ENCODE measurements around the gene PCDHGA12. TPM values are rescaled to one million over a fixed set of nuclear protein-coding genes. Genes with fewer than 3 reads are reported as not detected.

Gene PCDHGA12
- total RNA-seq: 19.2 and 22.4 TPM in 2 replicates

GRCh38 chr5:141430332-141431113 lies at the start of gene PCDHGA12:
TSS of gene PCDHGA12 (plus strand) at chr5:141430507. CDS start at chr5:141430760, 253 bp downstream.

GRCh38 chr5:141382469-141383294 lies 47.6 kb upstream of the PCDHGA12 start, which contains the start of gene PCDHGA7:
TSS of gene PCDHGA7 (plus strand) at chr5:141382742. CDS start at chr5:141382900, 158 bp downstream.

DNA sequence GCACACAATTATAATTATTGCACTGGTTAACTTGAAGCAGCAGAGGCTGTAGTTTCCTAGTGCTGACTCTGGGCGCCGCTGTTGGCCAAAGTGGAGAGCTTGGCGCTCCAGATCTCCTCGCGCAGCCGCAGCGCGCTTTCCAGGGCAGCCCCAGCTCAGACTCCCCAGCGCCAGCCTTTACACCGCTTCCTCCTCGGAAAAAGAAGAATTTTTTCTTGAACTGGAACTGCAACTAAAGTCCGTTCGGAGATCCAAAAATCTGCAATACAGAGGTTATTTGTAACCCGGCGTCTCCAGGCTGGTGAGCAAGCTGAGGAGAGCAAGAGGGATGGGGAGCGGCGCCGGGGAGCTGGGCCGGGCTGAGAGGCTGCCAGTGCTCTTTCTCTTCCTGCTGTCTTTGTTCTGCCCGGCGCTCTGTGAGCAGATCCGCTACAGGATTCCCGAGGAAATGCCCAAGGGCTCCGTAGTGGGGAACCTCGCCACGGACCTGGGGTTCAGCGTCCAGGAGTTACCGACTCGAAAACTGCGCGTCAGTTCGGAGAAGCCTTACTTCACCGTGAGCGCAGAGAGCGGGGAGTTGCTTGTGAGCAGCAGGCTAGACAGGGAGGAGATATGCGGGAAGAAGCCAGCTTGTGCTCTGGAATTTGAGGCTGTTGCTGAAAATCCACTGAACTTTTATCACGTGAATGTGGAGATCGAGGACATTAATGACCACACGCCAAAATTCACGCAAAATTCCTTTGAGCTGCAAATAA lies 42.6 kb upstream of the PCDHGA12 start, which contains the start of gene PCDHGB4:
Gene PCDHGB4 (plus strand): TSS at position 142 of the 755 bp plus-strand sequence. CDS start 187 bp downstream, at position 329.

GRCh38 chr5:141392429-141393198 lies 37.7 kb upstream of the PCDHGA12 start, which contains the start of gene PCDHGA8:
TSS of gene PCDHGA8 (plus strand) at chr5:141392633. CDS start at chr5:141392814, 181 bp downstream.

GRCh38 chr5:141397756-141398551 lies 32.4 kb upstream of the PCDHGA12 start, which contains the start of gene PCDHGB5:
TSS of gene PCDHGB5 (plus strand) at chr5:141397947. CDS start at chr5:141398128, 181 bp downstream.

DNA sequence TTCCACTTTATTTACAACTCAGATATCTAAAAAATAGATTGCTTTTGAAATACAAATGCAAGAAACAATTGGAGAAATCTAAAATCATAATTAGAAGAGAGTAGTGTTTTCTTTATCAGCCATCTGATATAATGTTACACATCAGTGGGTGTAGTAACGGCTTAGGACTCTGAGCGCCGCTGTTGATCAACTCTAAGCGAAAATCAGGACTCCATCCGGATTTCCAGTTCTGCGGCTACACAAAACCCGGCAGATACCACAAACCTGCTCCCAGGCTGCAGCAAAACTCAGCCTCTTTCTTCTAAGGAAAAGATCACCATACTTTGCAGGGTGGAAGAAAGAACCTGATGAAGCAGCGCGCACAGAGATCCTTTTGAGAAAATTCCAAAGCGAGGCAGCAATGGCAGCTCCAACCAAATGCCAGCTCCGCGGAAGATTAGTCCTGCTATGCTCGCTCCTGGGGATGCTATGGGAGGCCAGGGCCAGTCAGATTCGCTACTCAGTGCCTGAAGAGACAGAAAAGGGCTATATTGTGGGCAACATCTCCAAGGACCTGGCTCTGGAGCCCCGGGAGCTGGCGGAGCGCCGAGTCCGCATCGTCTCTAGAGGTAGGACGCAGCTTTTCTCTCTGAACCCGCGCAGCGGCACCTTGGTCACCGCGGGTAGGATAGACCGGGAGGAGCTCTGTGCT lies 27.6 kb upstream of the PCDHGA12 start, which contains the start of gene PCDHGA9:
Gene PCDHGA9 (plus strand): TSS at position 226 of the 691 bp plus-strand sequence. CDS start 175 bp downstream, at position 401.

DNA sequence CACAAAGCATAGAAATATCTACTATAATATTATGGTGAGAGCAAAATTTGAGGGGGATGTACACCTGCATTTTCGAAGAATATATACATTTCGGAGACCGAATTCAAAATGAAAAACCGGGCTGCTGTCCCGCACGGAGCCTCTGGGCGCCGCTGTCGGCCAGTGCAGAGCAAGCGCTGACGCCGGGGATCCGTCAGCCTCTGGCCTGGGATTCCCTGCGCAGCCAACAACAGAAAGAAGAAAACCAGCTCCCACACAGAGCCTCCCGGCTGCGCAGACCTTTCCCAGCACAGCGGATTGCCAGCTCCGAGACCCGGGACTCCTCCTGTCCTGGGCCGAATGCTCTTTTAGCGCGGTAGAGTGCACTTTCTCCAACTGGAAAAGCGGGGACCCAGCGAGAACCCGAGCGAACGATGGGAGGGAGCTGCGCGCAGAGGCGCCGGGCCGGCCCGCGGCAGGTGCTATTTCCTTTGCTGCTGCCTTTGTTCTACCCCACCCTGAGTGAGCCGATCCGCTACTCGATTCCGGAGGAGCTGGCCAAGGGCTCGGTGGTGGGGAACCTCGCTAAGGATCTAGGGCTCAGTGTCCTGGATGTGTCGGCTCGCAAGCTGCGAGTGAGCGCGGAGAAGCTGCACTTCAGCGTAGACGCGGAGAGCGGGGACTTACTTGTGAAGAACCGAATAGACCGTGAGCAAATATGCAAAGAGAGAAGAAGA lies 22.4 kb upstream of the PCDHGA12 start, which contains the start of gene PCDHGB6:
Gene PCDHGB6 (plus strand): TSS at position 232 of the 716 bp plus-strand sequence. CDS start 182 bp downstream, at position 414.

GRCh38 chr5:141412854-141413539 lies 17.3 kb upstream of the PCDHGA12 start, which contains the start of gene PCDHGA10:
TSS of gene PCDHGA10 (plus strand) at chr5:141412987. CDS start at chr5:141413176, 189 bp downstream.

GRCh38 chr5:141417494-141418172 lies 12.7 kb upstream of the PCDHGA12 start, which contains the start of gene PCDHGB7:
TSS of gene PCDHGB7 (plus strand) at chr5:141417677. CDS start at chr5:141417860, 183 bp downstream.

DNA sequence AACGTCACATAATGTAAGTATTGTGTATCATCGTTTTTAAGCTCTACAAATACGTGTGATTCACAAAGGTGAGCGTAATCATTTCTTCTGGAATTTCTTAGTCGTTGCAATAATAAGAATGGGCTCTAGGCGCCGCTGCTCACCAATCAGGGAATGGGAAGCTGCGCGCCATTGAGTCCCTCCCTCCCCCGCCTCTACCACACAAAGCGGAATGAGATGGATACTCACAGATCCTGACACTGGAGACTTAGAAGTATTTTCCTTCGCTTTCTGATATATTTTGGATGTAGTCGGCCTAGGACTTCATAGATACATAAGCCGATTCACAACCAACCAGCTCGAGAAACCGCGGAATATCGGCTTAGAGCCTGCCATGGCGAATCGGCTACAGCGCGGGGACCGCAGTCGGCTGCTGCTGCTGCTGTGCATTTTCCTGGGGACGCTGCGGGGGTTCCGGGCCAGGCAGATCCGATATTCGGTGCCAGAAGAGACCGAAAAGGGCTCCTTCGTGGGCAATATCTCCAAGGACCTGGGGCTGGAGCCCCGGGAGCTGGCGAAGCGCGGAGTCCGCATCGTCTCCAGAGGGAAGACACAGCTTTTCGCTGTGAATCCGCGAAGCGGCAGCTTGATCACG lies 9.3 kb upstream of the PCDHGA12 start, which contains the start of gene PCDHGA11:
Gene PCDHGA11 (plus strand): TSS at position 197 of the 634 bp plus-strand sequence. CDS start 177 bp downstream, at position 374.

GRCh38 chr5:141475625-141476131 lies 45.4 kb downstream of the PCDHGA12 start, which contains the start of gene PCDHGC3:
TSS of gene PCDHGC3 (plus strand) at chr5:141475966. CDS start at chr5:141476117, 151 bp downstream.

Other genes with a start within 250 kb of the PCDHGA12 start
- 0.20 and 0.37 TPM in 2 replicates for gene PCDHB16, start 248.1 kb upstream of the PCDHGA12 start, total RNA-seq
- gene PCDHB9, start 243.3 kb upstream of the PCDHGA12 start, total RNA-seq: under 0.01 TPM in 2 replicates
- under 0.01 TPM in 2 replicates for gene PCDHB10, start 238.2 kb upstream of the PCDHGA12 start, total RNA-seq
- 0.37 TPM in 1 of 2 replicates, not detected in the other for gene PCDHB11, start 230.9 kb upstream of the PCDHGA12 start, total RNA-seq
- gene PCDHB12, start 221.8 kb upstream of the PCDHGA12 start, total RNA-seq: not detected in 2 replicates
- gene PCDHB13, start 216.6 kb upstream of the PCDHGA12 start, total RNA-seq: under 0.01 TPM in 2 replicates
- gene PCDHB14, start 207.2 kb upstream of the PCDHGA12 start, total RNA-seq: under 0.01 and 0.20 TPM in 2 replicates
- under 0.01 TPM in 1 of 2 replicates, not detected in the other for gene PCDHB15, start 185.1 kb upstream of the PCDHGA12 start, total RNA-seq
- 0.37 and 0.39 TPM in 2 replicates for gene SLC25A2, start 126.5 kb upstream of the PCDHGA12 start, total RNA-seq
- 33.1 and 40.5 TPM in 2 replicates for gene TAF7, start 109.7 kb upstream of the PCDHGA12 start, total RNA-seq
- 0.37 and 0.59 TPM in 2 replicates for gene PCDHGA1, start 100.0 kb upstream of the PCDHGA12 start, total RNA-seq
- gene PCDHGA2, start 91.7 kb upstream of the PCDHGA12 start, total RNA-seq: 1.4 and 1.5 TPM in 2 replicates
- gene PCDHGA3, start 86.7 kb upstream of the PCDHGA12 start, total RNA-seq: 0.73 and 1.2 TPM in 2 replicates
- 0.73 and 1.2 TPM in 2 replicates for gene PCDHGB1, start 80.4 kb upstream of the PCDHGA12 start, total RNA-seq
- gene PCDHGA4, start 75.5 kb upstream of the PCDHGA12 start, total RNA-seq: 1.5 and 3.5 TPM in 2 replicates
- gene PCDHGB2, start 70.5 kb upstream of the PCDHGA12 start, total RNA-seq: 1.1 and 2.0 TPM in 2 replicates
- gene PCDHGA5, start 66.3 kb upstream of the PCDHGA12 start, total RNA-seq: 0.73 and 1.2 TPM in 2 replicates
- 2.2 and 2.9 TPM in 2 replicates for gene PCDHGB3, start 60.3 kb upstream of the PCDHGA12 start, total RNA-seq
- gene PCDHGA6, start 56.6 kb upstream of the PCDHGA12 start, total RNA-seq: 2.2 and 2.9 TPM in 2 replicates
- 1.8 and 2.5 TPM in 2 replicates for gene PCDHGA7, start 47.8 kb upstream of the PCDHGA12 start, total RNA-seq
- 5.9 and 8.8 TPM in 2 replicates for gene PCDHGB4, start 42.8 kb upstream of the PCDHGA12 start, total RNA-seq
- gene PCDHGA8, start 37.9 kb upstream of the PCDHGA12 start, total RNA-seq: 1.5 and 1.8 TPM in 2 replicates
- 8.8 and 12.1 TPM in 2 replicates for gene PCDHGB5, start 32.6 kb upstream of the PCDHGA12 start, total RNA-seq
- 2.9 and 4.3 TPM in 2 replicates for gene PCDHGA9, start 27.7 kb upstream of the PCDHGA12 start, total RNA-seq
- 2.5 and 2.6 TPM in 2 replicates for gene PCDHGB6, start 22.5 kb upstream of the PCDHGA12 start, total RNA-seq
- 6.8 and 7.7 TPM in 2 replicates for gene PCDHGA10, start 17.5 kb upstream of the PCDHGA12 start, total RNA-seq
- gene PCDHGB7, start 12.8 kb upstream of the PCDHGA12 start, total RNA-seq: 5.9 and 6.6 TPM in 2 replicates
- 11.8 and 13.9 TPM in 2 replicates for gene PCDHGA11, start 9.5 kb upstream of the PCDHGA12 start, total RNA-seq
- 50.2 and 61.0 TPM in 2 replicates for gene PCDHGC3, start 45.5 kb downstream of the PCDHGA12 start, total RNA-seq
- 2.2 and 2.7 TPM in 2 replicates for gene PCDHGC4, start 54.5 kb downstream of the PCDHGA12 start, total RNA-seq
- gene PCDHGC5, start 58.6 kb downstream of the PCDHGA12 start, total RNA-seq: 2.2 and 2.9 TPM in 2 replicates
- gene DIAPH1, start 188.5 kb downstream of the PCDHGA12 start, total RNA-seq: 19.1 and 34.8 TPM in 2 replicates
- 42.3 and 55.7 TPM in 2 replicates for gene HDAC3, start 206.3 kb downstream of the PCDHGA12 start, total RNA-seq
- 2.9 and 3.3 TPM in 2 replicates for gene RELL2, start 206.5 kb downstream of the PCDHGA12 start, total RNA-seq
- gene FCHSD1, start 220.9 kb downstream of the PCDHGA12 start, total RNA-seq: 11.4 and 14.1 TPM in 2 replicates

Measured in subcutaneous preadipocyte (primary cell).